ENCODE results near the gene GNAO1.

Gene GNAO1

DNA sequence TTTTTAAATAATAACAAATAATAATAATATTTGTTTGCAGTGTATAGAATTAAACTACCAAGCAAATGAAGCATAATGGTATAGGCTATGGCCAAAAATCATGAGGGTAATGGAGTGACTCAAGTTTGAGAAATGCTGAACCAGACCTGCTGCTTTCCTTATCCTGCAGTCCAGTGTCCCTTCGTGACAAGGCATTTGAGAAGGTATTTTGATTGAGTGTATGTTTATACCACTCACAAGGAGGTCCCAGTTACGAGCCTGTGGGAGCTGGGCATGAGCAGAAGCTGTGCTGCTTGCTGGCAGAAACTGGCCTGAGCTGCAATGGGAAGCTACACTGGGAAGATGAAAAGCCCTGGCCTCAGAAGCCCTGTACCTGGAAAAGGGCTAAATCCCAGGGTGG is 50.3 kb downstream of the GNAO1 start:
- no peak for DNase-seq (ENCODE audit: low read depth)

DNA sequence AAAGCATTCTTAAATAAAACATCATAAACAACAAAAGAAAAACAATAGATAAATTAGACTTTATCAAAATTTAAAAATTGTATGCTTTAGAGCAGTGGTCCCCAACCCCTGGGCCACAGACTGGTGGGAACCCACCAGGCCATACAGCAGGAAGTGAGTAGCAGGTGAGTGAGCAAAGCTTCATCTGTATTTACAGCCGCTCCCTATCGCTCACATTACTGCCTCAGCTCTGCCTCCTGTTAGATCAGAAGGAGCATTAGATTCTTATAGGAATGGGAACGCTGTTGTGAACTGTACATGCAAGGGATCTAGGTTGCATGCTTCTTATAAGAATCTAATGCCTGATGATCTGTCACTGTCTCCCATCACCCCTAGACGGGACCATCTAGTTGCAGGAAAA is 51.5 kb downstream of the GNAO1 start:
- no peak for DNase-seq (ENCODE audit: low read depth)

DNA sequence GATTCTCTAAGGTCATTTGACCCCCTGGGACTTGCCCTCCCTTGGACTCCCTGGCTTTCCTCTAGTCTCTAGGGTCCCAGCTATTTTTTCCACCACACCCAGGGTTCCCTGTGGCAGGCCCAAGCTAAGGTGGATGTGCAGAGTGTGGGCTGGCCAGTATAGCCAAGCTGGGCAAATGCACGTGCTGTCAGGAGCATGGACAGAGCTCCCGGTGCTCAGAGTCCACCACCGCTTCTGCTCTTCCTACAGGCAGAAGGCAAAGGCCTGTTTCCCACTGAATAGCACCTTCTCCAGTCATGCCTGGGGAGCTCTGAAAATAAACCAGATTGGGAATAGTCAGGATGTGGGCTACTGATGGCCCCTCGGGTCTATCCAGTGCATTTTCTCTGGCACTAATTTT is 53.3 kb downstream of the GNAO1 start:
- no peak for DNase-seq (ENCODE audit: low read depth)

DNA sequence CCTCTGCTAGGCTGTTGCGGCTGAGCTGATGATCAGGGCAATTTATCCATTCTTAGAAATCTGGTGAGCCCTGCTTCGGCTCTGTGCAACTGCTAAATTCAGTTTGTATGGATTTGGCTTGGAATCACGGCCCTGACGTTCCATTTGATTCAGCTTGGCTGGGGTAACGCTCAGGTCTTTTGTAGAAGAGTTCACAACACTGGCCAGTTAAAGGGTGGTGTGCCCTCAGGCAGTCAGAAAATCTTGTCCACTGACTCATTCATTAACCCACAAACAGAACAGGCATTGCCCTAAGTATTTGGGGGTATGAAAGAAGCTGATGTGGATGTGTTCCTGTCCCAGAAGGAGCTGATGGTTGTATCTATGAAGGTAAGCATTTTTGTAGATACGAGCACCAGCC is 53.9 kb downstream of the GNAO1 start:
- peak; percentile 11 for DNase-seq (ENCODE audit: low read depth)

DNA sequence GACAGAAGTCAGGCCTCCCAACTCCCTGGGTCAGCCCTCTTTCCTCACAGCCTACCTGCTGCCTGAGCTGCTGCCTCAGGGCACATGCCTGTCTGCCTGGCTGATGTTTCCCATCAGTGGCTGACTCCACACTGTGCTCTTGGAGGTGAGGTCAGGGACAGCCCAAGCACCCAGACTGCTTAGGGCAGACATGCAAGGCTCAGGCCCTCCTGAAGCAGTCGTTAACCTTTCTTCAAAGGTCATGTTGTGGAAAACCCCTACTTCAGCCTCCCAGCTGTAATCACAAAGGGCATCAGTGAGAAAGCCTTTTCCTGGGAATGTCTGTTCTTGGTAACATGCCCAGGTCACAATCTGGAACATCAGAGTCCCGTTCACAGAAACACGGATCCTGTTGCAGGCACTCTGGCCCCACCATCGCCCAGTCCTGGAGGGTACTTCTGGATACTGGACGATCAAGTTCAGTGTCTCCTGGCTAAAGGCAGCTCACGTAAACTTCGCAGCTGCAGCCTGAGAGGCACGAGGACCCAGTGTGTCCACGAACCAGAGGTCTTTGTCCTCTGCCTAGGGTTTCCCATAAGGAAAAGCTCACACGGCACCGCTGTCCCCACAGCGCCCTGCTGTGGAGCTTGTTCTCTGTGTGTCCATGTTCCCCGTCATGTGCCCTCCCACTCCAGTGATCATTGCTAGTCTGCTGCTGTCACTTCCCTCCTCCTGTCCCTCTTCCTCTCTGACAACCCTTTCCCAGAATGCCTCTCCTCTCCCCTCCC is 54.9 kb downstream of the GNAO1 start:
- DNase-seq (ENCODE audit: low read depth): peak; percentile 1

GRCh38 chr16:56247018-56247417 is 55.7 kb downstream of the GNAO1 start:
- DNase-seq (ENCODE audit: low read depth): no peak

DNA sequence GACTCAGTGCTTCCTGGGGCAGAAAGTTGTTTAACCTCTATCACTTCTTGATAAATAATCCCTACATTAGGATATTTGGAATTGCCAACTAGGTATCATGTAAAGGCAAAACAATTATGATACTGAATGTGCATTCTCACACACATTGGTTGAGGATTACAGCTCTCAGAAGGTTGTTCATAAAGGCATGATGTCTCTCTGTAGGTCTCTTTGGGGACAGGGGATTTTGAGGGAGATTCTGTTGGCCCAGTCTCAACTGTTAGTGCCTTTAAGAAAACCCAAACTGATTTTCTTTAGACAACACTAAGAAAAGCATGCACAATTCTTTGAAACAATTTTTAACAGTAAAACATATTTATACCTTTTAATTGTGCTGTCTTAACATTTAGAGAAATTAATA is 56.5 kb downstream of the GNAO1 start:
- DNase-seq (ENCODE audit: low read depth): no peak

GRCh38 chr16:56252835-56253234 is 61.5 kb downstream of the GNAO1 start:
- no peak for DNase-seq (ENCODE audit: low read depth)

DNA sequence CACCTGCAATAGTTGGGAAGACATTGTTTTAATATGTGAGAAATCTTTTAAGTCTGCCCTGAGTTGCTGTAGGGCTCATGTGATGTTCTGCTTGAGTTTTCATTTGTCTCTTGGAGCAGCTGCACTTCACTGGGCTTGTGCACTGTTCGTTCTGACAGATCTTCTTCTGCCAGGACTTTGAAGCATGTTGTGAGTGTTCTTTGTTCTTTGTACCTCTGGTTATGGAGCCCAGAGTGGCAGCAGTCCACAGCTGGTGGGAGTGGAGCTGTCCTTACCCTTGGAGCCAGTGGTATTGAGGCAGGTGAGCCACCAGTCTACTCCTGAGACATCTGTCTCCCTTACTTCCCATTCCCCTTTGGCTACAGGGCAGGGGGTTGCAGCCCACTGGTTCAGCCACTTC is 64.6 kb downstream of the GNAO1 start:
- no peak for DNase-seq (ENCODE audit: low read depth)

- no peak for DNase-seq (ENCODE audit: low read depth)
These were observed 66.0 kb downstream of the GNAO1 start for GRCh38 chr16:56257239-56257638.

DNA sequence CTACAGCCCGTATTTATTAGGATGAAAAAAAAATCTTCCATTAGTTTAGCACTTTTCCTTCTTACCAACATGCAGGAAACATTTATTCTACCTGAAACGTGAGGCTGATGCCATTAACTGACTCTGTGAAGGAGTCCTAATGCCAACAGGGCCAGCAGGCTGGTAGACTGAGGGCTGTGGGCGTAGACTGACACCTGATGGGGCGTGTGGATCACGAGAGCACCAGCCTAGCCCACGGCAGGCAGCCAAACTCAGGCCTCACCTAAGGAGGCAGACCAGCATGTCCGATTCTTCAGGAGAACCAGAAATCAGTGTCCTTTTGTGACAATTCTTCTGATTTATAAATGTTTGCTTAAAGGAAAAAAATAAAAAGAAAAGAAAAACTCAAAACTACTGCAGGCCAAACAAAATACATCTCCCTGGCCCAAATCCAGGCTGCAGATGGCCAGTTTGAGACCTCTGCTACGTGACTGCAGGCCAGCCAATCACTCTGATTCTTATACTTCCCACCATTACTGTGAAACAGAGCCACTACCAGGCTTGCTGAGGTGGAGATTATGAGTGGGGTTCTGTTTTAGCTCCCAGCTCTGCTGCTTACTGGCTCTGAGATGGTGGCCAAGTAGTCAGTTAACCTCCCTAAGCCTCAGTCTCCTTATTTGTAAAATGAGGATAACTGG is 66.5 kb downstream of the GNAO1 start:
- no peak for DNase-seq (ENCODE audit: low read depth)

GRCh38 chr16:56258508-56259424 is 67.5 kb downstream of the GNAO1 start:
- no peak for DNase-seq (ENCODE audit: low read depth)

- DNase-seq (ENCODE audit: low read depth): no peak
These were observed 68.1 kb downstream of the GNAO1 start for GRCh38 chr16:56259425-56259779.

DNA sequence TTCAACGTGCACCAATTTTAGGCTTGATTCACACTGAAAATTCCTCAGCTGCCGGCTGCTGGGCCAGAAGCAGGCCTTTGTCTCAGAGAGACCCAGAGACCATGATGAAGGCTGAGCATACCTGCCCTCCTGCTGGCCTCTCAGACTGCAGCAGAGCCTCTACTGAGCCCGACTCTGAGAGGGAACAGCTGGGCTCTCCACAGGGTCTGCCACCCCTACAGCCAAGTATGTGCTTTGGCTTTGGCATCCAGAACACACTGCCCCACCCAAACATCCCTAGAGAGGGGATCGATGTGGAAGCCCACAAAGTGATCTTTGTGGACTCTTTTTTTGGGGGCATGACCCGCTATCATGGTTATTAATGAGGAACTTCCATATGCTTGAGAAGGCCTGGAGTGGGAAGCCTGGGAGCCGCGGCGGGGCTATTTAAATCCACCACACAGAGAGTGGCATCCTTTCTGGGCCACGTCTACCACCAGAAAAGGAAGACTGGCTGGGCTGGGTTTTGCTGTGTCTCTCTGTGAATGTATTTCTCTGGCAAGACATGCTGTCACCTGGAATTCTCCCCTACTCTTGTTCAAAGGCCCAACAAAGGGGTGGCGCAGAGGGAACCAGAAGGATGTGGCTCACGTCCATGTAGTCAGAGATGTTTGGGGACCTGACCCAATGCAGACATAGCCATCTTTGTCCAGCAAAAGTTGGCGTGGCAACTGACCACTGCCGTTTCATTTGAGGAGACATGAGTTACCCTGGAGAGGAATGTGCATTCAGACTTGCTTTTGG is 69.3 kb downstream of the GNAO1 start:
- DNase-seq (ENCODE audit: low read depth): no peak

DNA sequence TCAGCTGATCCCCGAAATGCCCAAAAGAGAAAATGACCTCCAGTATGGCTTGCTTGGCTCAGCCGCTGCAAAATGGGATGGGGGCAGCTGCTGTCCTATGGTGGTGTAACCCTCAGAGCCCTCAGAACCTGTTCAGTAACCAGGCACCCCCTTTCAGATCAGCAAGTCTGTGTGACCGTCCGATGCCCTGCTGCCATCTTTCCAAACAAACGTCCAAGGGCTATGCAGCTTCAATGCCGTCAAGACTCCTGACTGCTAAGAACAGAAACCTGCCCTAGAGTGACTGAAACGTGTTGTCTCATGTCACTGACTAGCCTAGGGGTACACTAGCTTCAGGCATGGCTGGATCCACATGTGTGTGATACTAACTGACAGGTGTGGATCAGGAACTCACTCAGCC is 70.4 kb downstream of the GNAO1 start:
- DNase-seq (ENCODE audit: low read depth): no peak

DNA sequence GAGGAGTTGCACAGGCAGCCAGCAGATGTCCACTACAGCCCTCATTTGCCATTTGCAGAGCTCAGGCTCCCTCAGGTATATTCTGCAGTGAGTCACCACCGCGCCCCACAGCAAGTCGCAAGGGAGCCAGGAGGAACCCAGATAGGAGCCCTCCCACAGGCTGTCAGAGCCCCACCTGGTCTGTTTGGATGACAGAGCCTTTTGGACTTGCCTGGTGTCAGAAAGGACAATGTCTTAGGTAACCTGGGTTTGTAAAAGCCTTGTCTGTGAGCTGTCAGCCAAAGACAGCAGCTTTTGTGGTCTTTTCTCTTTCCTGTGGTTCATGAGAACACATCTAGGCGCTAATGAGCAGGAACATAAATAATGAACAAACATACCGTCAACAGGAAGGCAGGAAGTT is 70.9 kb downstream of the GNAO1 start:
- DNase-seq (ENCODE audit: low read depth): no peak

DNA sequence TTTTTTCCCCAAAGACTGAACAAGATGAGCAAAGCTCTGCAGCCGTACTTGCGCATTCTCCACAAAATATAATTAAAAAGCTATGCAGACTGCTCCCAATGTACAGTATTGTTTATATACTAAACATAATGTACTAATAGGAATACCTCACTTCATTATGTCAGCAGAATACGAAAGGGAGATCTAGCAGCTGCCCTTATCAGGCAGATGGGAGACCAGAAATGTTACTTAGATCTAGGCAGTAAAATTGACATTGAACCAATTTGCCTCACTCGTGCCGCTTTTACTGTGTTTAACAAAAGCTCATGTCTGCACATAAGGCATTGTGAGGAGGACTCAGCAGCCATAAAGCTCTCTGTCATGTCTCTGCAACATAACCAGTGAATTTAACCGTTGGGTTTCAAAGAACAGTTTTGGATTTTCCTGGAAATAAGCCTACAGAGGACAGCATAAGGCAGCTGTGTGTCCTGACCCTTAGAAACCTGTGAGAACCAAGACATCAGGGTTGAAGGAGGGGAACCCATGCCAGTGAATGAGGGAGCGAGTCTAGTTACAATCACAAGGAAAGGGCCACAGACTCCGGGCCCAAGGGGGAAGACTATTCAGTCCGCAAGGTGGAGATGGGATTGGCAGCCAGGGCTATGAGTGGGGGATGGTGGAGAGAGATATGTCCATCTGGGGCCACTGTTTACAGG is 71.4 kb downstream of the GNAO1 start:
- DNase-seq (ENCODE audit: low read depth): no peak

- DNase-seq (ENCODE audit: low read depth): no peak
These were observed 72.7 kb downstream of the GNAO1 start for GRCh38 chr16:56263711-56264608.

- DNase-seq (ENCODE audit: low read depth): no peak
These were observed 73.3 kb downstream of the GNAO1 start for GRCh38 chr16:56264609-56264972.

GRCh38 chr16:56265184-56265583 is 73.9 kb downstream of the GNAO1 start:
- no peak for DNase-seq (ENCODE audit: low read depth)

Data from iris pigment epithelial cell (primary cell).